Fibroblast of lung (primary cell): ENCODE results near the gene PLCL1.

Experiments
- CTCF ChIP-seq, 2 donors: IDR thresholded peaks in 1 of 2; conservative IDR thresholded peaks in 1 of 2; 1 replicate in 1 of 2; 2 replicates in 1 of 2; pipeline ENCODE4 v1.5.1; 2011 to 2012; ENCODE audit warnings: low read length in 2 of 2, control low read depth in 1 of 2, inconsistent platforms in 1 of 2, low read depth in 1 of 2, mild to moderate bottlenecking in 1 of 2
- EZH2 ChIP-seq: IDR thresholded peaks from 2 replicates; pipeline ENCODE4 v1.5.1; 2012; ENCODE audit warnings: low read length, control low read depth, mild to moderate bottlenecking; ENCODE audit errors: missing control alignments

- TF ChIP-seq CTCF (conservative IDR thresholded peaks at IDR 0.05 in 1 of 2, IDR thresholded peaks at IDR 0.05 in 1 of 2; ENCODE audit: low read depth in 1 of 2, low read length in 2 of 2) (no peak), EZH2 (no peak)
These were observed 90.4 kb downstream of the PLCL1 start for GRCh38 chr2:197894751-197895274.
